GM12892 (cell line): ENCODE data around the gene UNCX.

ENCODE experiments used
- POLR2AphosphoS5 ChIP-seq: IDR thresholded peaks from 2 replicates; pipeline ENCODE4 v1.6.1; 2011; ENCODE audit warnings: low read depth, low read length, control low read depth
- TAF1 ChIP-seq: IDR thresholded peaks from 2 replicates; pipeline ENCODE4 v1.6.1; 2011; ENCODE audit warnings: low read depth, mild to moderate bottlenecking, control low read depth, low read length, borderline replicate concordance

DNA sequence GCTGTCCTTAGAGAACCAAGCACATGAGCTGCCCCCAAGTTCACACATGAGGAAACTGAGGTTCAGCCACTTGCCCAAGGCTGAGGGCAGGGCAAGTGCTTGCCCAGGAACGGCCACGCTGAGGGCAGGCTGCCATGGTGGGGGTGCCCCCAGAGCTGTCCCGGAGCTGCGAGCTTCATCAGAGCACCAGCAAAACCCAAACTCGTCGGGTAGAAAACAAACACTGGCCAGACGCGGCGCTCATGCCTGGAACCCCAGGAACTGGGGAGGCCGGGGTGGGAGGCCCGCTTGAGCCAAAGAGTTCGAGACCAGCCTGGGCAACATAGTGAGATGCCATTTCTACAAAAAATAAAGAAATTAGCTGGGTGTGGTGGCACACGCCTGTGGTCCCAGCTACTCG lies 38.4 kb downstream of the UNCX start:
- TF ChIP-seq POLR2AphosphoS5: no peak
- no peak for TF ChIP-seq TAF1
